Suppressor macrophage (primary cell): ENCODE measurements around the gene GDF2.
A peak's percentile ranks its signal among the peaks of the same experiment; 100 is the strongest.

Experiments used
- DNase-seq, 4 experiments: peaks; one replicate each; pipeline ENCODE4 v3.0.0-alpha.2; 2020 to 2022

GDF2 gene

DNA sequence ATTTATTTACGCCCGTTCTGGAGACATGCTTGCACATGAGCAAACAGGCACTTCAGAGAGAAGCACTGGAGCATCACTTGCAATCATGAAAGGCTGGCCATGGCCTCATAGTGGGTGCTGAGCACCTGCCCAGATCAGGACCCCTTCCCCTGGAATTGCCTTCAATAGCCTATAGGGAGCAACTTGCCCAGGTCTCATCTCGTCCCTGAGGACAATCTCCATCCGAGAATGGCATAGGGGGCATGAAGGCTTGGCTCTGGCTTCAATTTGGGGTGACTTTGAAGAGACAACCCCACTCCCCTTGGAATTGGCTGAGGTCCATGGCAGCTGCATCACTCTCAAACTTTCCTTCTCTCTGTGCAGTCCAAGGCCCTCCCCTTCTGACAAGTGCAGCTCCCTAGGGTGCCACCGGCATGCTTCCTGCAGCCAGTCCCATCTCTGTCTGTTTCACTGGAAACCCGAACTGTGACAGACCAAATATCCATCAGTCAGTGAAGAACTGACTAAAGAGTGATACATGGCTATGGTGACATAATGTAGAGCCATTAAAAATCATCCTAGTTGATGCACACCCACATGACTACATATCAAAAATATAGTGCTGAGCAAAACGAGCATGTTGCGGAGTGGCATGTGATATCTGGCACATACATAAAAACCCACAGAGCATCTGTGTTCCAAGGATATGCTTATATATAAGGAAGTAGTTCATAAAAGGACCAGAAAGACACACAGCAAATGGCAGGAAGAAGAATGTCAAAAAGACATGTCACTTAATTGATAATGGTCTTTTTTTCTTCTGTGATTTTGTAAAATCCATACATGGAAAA is 12.4 kb downstream of the GDF2 start:
- DNase-seq: no peak

DNA sequence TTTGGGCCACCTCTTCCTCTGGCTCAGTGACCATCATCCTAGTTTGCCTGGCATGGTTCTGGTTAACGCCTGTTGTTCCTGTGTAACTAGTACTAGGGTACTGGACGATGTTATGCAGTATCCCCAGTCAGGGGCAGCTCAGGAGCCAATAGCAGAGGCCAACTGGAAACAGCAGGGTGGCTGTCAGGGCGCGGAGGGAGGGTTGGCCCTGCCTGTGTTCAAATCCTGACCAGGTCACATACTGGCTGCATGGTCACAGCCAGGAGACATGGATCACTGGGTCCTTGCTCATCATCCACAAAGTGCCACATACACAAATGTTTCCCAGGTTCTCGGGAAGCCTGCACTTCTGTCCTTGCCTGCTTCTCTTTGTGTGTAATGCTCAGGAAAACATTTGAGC is 13.7 kb downstream of the GDF2 start:
- DNase-seq: no peak

DNA sequence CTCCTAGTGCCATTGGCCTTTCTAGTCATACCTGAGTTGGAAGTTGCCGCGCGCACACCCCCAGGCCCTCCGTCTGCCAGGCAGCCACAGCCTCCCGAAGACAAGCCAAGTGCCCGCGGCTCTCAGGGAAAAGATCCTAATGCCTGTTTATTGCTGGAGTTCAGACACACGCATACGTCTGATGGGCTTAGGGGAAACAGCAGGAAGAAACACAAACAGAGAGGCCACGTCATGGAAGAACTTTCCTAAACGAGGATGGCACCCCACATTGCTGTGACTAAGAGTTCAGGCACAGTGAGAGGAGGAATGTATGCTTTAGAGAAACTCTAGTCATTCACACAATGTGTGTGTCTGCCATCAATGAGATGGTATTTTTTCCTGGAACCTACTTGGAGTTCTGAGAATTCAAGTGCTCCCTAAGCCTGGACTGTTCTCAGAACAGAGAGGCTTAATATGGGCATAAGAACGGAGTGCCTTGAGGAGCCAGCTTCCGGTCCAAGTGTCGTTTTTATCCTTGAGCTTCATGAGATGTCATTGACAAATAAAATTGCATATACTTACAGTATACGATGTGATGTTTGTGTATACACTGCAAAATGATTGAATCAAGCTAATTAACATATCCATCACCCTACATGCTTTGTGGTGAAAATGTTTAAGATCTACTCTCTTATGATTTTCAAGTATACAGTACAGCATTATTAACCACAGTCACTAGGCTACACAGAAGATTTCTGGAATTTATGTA is 14.3 kb downstream of the GDF2 start:
- no peak for DNase-seq

DNA sequence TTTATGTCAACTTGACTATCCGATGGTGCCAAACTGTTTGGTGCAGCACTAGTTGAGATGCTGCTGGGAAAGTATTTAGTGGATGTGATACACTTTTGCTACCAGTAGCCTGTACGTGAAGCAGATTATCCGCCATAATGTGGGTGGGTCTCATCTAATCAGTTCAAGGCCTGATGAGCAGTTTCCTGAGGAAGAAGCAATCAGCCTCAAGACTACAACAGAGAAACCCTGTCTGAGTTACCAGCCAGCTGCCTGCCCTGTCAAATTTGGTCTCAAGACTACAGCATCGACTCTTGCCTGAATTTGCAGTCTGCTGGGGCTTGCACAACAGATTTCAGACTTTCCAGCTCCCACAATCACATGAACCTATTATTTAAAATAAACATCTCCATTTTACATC is 15.1 kb downstream of the GDF2 start:
- no peak for DNase-seq

DNA sequence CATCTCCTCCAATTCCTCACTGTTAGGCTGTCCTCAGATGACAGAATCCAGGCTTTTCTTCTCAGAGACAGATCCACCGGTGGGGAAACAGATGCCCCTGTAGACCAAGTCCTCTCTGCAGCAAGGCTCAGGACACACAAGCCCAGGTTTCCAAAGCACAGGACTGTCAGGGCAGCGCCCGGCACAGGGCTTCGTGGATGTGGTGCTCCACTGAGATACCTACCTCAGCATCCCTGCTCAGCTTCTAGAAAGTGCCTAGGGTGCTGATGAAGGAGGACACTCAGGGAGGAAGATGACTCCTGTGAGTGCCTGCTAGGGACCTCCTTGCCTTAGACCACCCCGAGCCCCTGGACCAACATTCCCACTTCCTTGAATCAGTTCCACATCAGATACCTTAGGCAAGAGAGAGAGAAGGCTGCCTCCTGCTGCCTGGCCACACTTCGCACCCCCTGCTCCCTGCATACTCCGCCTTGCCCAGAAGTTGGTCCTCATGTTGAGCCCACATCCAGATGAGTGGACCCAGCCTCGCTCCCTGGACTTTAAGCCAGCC is 17.0 kb downstream of the GDF2 start:
- DNase-seq: no peak

DNA sequence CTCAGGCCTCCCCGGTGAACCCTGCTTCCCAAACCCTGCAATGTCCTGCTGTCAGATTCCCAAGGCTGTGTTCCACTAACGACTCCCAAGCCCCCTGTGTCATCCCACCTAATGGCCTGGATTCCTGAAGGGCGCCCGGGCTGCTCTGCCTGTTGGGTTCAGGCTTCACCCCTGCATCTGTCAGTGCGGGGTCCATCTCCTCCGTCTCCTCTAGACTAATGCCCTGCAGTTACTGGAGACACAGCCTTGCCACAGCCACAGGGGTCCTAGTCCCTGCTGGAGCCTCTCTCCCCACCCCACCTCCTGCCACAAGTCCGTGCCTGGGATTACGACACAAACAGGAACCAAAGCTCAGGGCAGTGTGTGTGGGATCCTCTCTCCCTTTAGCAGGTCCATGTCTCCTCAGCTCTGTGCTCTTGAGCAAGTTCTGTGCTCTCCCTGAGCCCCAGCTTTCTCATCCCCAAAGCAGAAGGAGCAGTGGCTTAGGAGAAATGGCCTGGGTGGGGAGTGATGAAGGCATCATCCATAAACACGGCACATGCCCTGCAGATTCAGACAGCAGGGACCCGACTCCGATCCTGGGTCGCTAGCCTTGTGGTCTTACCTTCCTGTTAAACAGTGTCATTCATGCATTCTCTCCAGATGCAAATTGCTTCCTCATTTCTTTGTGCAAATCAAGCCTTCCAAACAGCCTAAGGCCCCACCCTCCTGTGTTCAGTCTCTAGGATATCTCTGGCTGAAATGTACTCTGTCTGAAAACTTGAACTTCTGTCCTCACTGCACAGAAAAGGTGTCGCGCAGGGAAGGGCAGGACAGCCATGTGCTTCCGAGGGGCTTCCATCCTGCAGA is 17.7 kb downstream of the GDF2 start:
- peak; percentile 23 to 53 (median 48) for DNase-seq

DNA sequence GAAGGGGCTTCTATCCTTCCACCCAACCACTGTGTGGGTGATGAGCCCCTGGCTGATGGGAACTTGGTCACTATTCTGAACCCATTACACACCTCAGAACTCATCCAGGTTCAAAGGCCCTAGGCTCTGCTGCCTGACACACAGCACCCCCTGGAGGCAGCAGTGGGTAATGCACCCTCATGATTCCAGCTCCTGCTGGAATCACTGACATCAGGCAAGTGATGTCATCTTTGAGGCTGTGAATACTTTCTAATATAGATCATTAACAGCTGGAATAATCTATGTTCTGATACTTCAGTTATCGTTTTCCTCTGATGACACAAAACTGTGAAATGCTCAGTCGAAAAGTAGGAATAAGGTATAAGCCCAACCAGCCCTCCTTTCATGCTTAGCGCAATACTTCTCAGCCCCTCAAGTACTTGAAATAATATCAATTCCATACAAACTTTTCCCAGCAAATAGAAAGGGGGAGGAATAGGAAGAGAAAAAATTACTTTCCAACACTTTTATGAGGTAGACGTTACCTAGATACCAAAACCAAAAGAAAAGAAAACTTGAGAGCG is 18.4 kb downstream of the GDF2 start:
- DNase-seq: peak; percentile 63 to 75 (median 67)

DNA sequence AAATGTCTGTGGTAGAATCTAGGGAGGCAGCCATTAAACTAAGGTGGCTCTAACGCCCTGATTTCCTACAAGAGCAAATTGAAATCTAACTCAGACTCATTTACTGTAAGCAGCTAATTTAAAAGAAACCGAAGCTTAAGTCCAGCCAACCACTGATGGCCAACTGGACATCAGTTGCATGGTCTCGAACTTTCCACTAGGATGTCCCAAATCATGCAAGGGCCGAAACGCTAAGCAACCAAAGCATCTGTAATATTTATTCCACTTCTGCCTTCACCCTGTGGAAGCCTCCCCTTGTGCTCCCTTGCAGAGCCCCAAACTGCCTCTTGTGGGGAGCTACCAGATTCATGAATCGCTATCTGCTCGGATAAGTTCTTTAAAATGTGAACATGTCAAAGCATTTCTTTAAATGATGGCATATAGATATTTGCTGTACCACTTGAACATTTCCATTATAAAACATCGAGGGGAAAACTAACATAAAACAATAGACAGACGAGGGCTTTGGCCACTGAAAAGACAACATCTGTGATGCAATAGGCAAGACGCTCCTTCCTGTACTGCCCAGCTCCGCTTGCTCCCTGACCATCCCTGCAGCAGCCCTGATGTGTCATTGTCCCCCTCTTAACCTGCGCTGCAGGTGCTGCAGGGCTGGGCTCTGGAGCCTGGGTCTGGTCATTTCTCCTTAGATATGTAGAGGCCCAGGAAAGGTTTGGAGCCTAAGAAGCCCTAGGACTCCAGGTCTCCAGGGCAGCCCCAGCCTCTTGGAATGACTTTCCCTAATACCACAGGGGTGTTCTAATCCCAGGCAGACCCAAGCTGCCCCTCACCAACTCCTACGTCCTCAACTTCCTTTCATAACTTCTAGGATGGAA is 23.0 kb downstream of the GDF2 start:
- DNase-seq: no peak

- no peak for DNase-seq
Observed at GRCh38 chr10:47346581-47347302, 24.5 kb downstream of the GDF2 start.

- DNase-seq: no peak
Observed at GRCh38 chr10:47347303-47347675, 25.0 kb downstream of the GDF2 start.

GRCh38 chr10:47348138-47348651 is 25.9 kb downstream of the GDF2 start, which contains the start of gene RBP3:
RBP3 (plus strand) TSS chr10:47348363; CDS start chr10:47348485, 122 bp downstream.
- no peak for DNase-seq

- DNase-seq: no peak
Observed at GRCh38 chr10:47348661-47349470, 26.6 kb downstream of the GDF2 start.

GRCh38 chr10:47349516-47349915 is 27.3 kb downstream of the GDF2 start:
- no peak for DNase-seq

DNA sequence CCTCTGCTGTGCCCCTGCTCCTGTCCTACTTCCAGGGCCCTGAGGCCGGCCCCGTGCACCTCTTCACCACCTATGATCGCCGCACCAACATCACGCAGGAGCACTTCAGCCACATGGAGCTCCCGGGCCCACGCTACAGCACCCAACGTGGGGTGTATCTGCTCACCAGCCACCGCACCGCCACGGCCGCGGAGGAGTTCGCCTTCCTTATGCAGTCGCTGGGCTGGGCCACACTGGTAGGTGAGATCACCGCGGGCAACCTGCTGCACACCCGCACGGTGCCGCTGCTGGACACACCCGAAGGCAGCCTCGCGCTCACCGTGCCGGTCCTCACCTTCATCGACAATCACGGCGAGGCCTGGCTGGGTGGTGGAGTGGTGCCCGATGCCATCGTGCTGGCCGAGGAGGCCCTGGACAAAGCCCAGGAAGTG is 27.7 kb downstream of the GDF2 start:
- no peak for DNase-seq

GRCh38 chr10:47350671-47351640 is 28.7 kb downstream of the GDF2 start:
- no peak for DNase-seq

- DNase-seq: no peak
Observed at GRCh38 chr10:47351899-47352815, 29.9 kb downstream of the GDF2 start.

DNA sequence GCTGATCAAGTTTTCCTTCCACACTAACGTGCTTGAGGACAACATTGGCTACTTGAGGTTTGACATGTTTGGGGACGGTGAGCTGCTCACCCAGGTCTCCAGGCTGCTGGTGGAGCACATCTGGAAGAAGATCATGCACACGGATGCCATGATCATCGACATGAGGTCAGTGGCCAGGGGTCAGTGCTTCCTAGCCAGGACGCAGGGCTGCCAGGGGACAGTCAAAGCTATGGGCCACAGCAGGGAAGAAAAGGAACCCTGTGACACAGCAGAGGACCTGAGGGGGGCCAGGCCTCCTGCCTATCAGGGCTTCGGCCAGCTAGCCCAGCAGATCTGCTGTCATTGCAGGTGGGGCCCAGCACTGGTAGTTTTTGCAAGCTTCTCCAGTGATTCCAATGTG is 31.1 kb downstream of the GDF2 start:
- DNase-seq: no peak
